GM06990 (cell line): ENCODE measurements around the gene ZNF511.

Experiments used
- DNase-seq: peaks from one replicate; pipeline ENCODE4 v3.0.0-alpha.2; 2011; ENCODE audit not compliant: insufficient read length; ENCODE audit errors: extremely low read depth
- H3K27me3 ChIP-seq: replicated peaks from 2 replicates; pipeline ENCODE4 v1.6.0; 2011; ENCODE audit warnings: low read length; ENCODE audit not compliant: control insufficient read depth, insufficient read depth
- H3K36me3 ChIP-seq: 2 replicates; pipeline ENCODE4 v1.5.1; 2011; ENCODE audit warnings: low read length; ENCODE audit not compliant: control insufficient read depth, insufficient read depth
- H3K4me3 ChIP-seq: replicated peaks from 2 replicates; pipeline ENCODE4 v1.5.1; 2011; ENCODE audit warnings: low read depth, mild to moderate bottlenecking, control low read depth, low read length
- CTCF ChIP-seq: IDR thresholded peaks from 2 replicates; pipeline ENCODE4 v1.5.1; 2011; ENCODE audit warnings: low read length, control low read depth, mild to moderate bottlenecking, inconsistent platforms; ENCODE audit not compliant: insufficient read depth, poor library complexity, severe bottlenecking

Gene ZNF511

DNA sequence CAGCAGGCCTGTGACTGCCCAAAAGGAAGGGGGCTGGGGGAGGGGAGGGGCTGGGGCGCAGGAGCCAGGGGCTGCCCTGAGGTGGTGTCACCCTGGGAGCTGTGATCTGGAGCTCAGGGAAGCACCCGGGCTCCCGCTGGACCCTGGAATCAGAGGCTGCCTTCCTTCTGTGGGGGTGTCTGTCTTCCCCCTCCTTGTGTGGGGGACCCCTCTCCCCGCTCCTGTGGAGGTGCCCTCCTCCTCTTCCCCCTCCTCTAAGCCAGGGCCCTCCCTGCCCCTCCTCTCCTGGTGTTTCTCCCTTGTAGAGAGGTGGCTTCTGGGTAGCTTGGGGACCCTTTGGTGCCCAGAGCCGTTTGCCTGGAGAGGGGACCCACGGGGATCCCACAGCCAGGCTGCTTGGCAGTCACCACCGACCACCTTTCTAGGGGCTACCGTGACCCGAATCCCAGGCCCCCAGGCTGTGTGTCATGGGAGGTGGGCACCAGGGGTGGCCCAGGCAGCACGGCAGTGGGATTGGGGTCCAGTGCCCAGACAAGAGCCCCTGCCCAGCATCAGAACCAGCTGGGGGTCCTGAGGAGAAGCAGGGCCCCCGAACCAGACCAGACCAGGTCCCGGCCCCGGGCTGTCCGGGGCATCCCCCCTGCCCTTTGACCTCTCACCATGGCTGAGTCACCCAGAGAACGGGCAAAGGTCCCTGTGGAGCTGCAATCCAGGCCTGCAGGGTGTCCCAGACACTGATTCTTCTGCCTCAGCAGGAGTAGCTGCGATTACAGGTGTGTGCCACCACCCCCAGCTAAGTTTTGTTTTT lies 39.2 kb downstream of the ZNF511 start:
- H3K4me3 ChIP-seq, result no peak overlapping the region
- H3K27me3 ChIP-seq, result no peaks in the 10 kb centered on the region; the same call in 1 of the 2 replicates
- no peak for TF ChIP-seq CTCF
- no peaks in the 10 kb centered on the region for H3K36me3 ChIP-seq
- DNase-seq, result no peak

- H3K4me3 ChIP-seq, result no peak overlapping the region
- no peaks in the 10 kb centered on the region for H3K36me3 ChIP-seq
- DNase-seq, result no peak
- no peaks in the 10 kb centered on the region; the same call in 1 of the 2 replicates for H3K27me3 ChIP-seq
- no peak for TF ChIP-seq CTCF
Observed at GRCh38 chr10:133349160-133349568, 40.5 kb downstream of the ZNF511 start.

DNA sequence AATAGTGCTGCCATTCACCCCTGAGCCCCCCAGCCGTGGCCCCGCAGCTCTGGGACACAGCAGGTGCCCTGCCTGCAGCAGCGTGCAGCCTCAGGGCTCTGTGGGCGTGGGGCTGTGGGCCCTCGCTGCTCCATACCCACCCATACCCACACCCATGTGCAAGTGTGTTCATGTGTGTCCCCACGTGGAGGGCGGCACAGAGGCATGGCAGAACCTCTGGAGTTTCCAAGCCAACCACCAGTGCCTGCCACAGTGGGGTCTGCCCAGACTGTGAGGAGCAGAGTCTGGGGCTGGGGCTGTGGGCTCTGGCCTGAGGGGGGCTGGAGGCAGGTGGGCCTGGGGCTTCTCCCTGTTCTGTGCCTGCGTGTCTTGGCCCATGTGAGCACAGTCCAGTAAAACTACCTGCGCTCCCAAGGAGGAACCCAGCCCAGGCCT lies 40.9 kb downstream of the ZNF511 start:
- Histone ChIP-seq H3K27me3 (no peaks in the 10 kb centered on the region; the same call in 1 of the 2 replicates), H3K36me3 (no peaks in the 10 kb centered on the region), H3K4me3 (no peak overlapping the region)
- no peak for TF ChIP-seq CTCF
- no peak for DNase-seq

GRCh38 chr10:133350283-133350949 lies 41.7 kb downstream of the ZNF511 start:
- no peaks in the 10 kb centered on the region; the same call in 1 of the 2 replicates for H3K27me3 ChIP-seq
- H3K4me3 ChIP-seq, result no peak overlapping the region
- H3K36me3 ChIP-seq, result no peaks in the 10 kb centered on the region
- TF ChIP-seq CTCF, result no peak
- no peak for DNase-seq

DNA sequence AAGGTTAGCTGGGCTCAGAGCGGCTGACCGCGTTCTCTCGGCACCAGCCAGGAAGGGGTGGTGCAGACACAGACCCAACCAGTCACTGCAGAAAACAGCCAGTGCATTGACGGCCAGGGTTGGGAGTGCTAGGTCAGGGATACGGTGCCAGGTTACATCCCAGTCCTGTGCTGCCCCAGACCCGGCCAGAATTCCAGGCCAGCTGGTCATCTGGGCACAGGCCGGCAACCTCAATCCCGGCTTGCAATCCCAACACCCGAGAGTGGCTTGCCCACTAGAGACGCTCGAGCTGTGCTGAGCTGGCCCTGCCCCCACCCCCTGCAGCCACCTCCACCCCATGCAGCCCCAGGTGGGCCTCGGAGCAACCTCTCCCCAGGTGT lies 42.2 kb downstream of the ZNF511 start:
- no peak for TF ChIP-seq CTCF
- DNase-seq, result no peak
- H3K27me3 ChIP-seq, result no peaks in the 10 kb centered on the region; the same call in 1 of the 2 replicates
- no peak overlapping the region for H3K4me3 ChIP-seq
- no peaks in the 10 kb centered on the region; the same call in 1 of the 2 replicates for H3K36me3 ChIP-seq
